ENCODE data around the gene PIGK. TPM values are rescaled to one million over a fixed set of nuclear protein-coding genes. Genes with fewer than 3 reads are reported as not detected.

Gene PIGK
- total and polyA plus RNA-seq, 2 experiments from 2014 or later: 60.0 to 79.2 TPM

GRCh38 chr1:77039111-77039510, 180.1 kb downstream of the PIGK start:
- H3K9me3 ChIP-seq (ENCODE audit: low read depth): no peaks in the 10 kb centered on the region
- in situ Hi-C loops (cut with MboI): no loop called here
- H3K4me2 ChIP-seq (ENCODE audit: unreplicated experiment): peak overlapping the region; percentile 33
- peaks cover 27% of the 10 kb centered on the region for H3K4me1 ChIP-seq (ENCODE audit: insufficient read depth)
- H2AFZ ChIP-seq: no peak overlapping the region
- no peak overlapping the region for H3K4me3 ChIP-seq
- no peaks in the 10 kb centered on the region for H4K20me1 ChIP-seq (ENCODE audit: insufficient read depth)
- WGBS, 2 experiments (ENCODE audit: low coverage in 1 of 2, low lambda C conversion rate in 2 of 2, missing lambda C conversion rate in 2 of 2): 100% methylated on average over 1 of the region's 1 CpG
- H3K79me2 ChIP-seq (ENCODE audit: insufficient read depth): no peaks in the 10 kb centered on the region
- H3K27me3 ChIP-seq (replicated peaks; ENCODE audit: insufficient read depth): no peaks in the 10 kb centered on the region
- H3F3A ChIP-seq (ENCODE audit: insufficient read depth): peaks cover 25% of the 10 kb centered on the region
- H3K27ac ChIP-seq: peak overlapping the region; percentile 75
- no peak for DNase-seq
- no peaks in the 10 kb centered on the region for H3K36me3 ChIP-seq (ENCODE audit: low read depth)
- peak overlapping the region; percentile 15 for H3K9ac ChIP-seq
- no peaks in the 10 kb centered on the region for H3K9me2 ChIP-seq (ENCODE audit: insufficient read depth)
- TF ChIP-seq EZH2phosphoT487 (IDR thresholded peaks at IDR 0.05; ENCODE audit: insufficient read depth, low read depth): no peak
- no peak for TF ChIP-seq EZH2 (IDR thresholded peaks at IDR 0.05; ENCODE audit: insufficient read depth, poor library complexity, severe bottlenecking)

Small RNA genes lying within 50 kb of the gene (microRNA-seq; reads per million reads assigned to microRNA genes)
- not detected for gene MIR7156 (ENCODE audit: borderline number of aligned reads)

Small RNA genes lying within 50 kb of the gene (small RNA-seq; reads per million reads assigned to genes)
- gene MIR7156 (ENCODE audit: low read depth, low replicate concordance): not detected

Other genes with a start within 250 kb of the PIGK start
- 65.3 and 81.3 TPM in 2 replicates for gene AK5, start 62.6 kb upstream of the PIGK start, total RNA-seq (2014; rRNA removed; shearing (Covaris generic))
- 78.8 and 83.9 TPM in 2 replicates for gene AK5, start 62.6 kb upstream of the PIGK start, polyA plus RNA-seq (2016; fragmentation: Nextera tagmentation; extraction: Ambion mirVana)

Measured in GM23248 (cell line).